ENCODE data around the gene RPS15.

RPS15 gene

DNA sequence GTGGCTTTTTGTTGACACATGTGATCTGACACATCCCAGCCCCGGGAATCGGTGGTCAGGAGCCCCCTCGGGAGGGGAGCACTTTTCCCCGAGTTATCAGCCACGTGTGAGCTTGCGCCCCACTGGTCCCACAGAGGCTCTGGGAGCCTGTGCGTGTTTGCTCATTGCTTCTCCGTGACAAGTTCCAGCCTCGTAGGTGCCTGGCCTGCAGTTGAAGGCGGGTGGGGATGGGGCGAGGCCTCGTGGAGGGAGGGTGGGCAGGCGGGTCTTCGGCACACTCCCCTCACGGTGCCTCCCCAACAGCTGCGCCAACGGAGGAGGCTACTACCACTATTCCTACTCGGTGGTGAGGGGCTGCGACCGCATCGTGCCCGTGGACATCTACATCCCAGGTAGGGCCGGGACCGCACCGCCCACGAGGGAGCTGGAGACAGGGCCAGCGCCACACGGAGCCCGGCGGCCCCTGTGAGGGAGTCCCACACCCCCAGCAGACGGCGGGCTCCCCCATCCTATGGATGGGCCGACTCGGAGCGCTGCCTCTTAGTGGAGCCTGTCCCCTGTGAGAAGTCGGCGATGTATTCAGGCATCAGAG lies 45.2 kb upstream of the RPS15 start:
- DNase-seq = no peak
- no peaks in the 10 kb centered on the region for H3K9me3 ChIP-seq (ENCODE audit: severe bottlenecking)
- H3K36me3 ChIP-seq = peaks cover 66% of the 10 kb centered on the region
- no peak overlapping the region for H3K4me3 ChIP-seq (ENCODE audit: low read depth, low read length)
- no peaks in the 10 kb centered on the region for H3K27me3 ChIP-seq (ENCODE audit: insufficient read depth, low read depth, severe bottlenecking)
- H3K27ac ChIP-seq = no peak overlapping the region
- TF ChIP-seq, protein P1, sequence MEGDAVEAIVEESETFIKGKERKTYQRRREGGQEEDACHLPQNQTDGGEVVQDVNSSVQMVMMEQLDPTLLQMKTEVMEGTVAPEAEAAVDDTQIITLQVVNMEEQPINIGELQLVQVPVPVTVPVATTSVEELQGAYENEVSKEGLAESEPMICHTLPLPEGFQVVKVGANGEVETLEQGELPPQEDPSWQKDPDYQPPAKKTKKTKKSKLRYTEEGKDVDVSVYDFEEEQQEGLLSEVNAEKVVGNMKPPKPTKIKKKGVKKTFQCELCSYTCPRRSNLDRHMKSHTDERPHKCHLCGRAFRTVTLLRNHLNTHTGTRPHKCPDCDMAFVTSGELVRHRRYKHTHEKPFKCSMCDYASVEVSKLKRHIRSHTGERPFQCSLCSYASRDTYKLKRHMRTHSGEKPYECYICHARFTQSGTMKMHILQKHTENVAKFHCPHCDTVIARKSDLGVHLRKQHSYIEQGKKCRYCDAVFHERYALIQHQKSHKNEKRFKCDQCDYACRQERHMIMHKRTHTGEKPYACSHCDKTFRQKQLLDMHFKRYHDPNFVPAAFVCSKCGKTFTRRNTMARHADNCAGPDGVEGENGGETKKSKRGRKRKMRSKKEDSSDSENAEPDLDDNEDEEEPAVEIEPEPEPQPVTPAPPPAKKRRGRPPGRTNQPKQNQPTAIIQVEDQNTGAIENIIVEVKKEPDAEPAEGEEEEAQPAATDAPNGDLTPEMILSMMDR (IDR thresholded peaks at IDR 0.05; ENCODE audit: low read depth, low read length) = no peak

DNA sequence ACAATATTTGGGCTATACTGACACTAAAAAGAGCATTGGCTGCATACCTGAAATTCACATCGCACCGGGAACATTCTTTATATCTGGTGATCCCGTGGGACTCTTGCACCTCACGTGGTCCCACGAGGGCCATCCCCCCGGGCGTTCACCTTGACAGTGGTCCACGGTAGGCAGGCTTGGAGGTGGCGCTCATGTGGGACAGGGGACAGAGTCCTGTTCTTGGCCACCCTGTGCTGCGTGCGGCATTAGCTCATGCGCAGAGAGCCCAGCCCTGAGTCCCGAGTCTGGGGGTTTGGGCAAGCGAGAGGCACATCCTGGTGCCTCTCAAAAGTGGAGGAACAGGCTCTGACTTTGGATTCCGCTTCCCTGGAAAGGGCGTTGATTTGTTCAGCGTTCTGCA lies 44.4 kb upstream of the RPS15 start:
- Histone ChIP-seq H3K36me3 (peaks cover 65% of the 10 kb centered on the region), H3K4me3 (ENCODE audit: low read depth, low read length) (no peak overlapping the region), H3K9me3 (ENCODE audit: severe bottlenecking) (no peaks in the 10 kb centered on the region), H3K27ac (no peak overlapping the region), H3K27me3 (ENCODE audit: insufficient read depth, low read depth, severe bottlenecking) (no peaks in the 10 kb centered on the region)
- DNase-seq = no peak
- TF ChIP-seq, protein P1 (IDR thresholded peaks at IDR 0.05; ENCODE audit: low read depth, low read length) = no peak

DNA sequence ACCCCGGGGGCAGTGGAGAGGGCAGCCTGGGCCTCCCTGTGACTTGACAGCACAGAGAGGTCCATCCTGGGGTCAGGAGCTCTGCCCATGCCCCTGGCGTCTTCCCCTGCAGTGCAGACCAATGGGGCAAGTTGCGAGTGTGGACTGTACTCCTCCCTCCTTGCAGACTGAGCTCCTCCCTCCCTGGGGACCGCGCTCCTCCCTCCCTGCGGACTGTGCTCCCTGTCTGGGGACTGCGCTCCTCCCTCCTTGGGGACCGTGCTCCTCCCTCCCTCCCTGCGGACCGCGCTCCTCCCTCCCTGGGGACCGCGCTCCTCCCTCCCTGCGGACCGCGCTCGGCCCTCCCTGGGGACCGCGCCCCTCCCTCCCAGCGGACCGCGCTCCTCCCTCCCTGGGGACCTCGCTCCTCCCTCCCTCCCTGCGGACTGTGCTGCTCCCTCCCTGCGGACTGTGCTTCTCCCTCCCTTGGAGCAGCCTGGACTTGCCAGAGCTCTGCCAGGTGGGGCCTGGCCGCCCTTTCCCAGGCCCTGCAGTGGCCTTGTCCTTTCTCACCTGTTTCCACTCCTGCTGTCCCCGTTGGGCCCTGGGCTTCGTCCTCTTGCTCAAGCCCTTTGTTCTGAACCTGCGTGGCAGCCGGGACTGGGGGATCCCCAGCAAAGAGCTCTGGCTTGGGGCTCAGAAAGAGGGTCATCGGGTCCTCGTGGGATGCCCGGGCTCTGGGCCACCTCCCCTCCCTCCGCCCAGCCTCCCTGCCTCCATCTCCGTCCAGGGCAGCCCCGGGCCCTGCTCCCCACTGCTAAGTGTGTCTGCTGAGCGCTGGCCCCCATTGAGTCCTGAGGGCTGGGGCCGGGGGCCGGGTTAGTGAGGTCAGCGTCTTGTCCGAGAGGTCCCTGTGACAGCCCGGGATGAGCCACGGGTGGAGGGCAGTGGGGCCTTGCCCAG lies 43.7 kb upstream of the RPS15 start:
- 0 out of 2 replicates have a peak overlapping the region, but pooled peaks have one; percentile 24 for H3K27ac ChIP-seq
- no peak for DNase-seq
- no peak overlapping the region for H3K4me3 ChIP-seq (ENCODE audit: low read depth, low read length)
- peaks cover 67% of the 10 kb centered on the region for H3K36me3 ChIP-seq
- H3K27me3 ChIP-seq (ENCODE audit: insufficient read depth, low read depth, severe bottlenecking) = no peaks in the 10 kb centered on the region
- H3K9me3 ChIP-seq (ENCODE audit: severe bottlenecking) = no peaks in the 10 kb centered on the region
- TF ChIP-seq, protein P1 (IDR thresholded peaks at IDR 0.05; ENCODE audit: low read depth, low read length) = no peak

DNA sequence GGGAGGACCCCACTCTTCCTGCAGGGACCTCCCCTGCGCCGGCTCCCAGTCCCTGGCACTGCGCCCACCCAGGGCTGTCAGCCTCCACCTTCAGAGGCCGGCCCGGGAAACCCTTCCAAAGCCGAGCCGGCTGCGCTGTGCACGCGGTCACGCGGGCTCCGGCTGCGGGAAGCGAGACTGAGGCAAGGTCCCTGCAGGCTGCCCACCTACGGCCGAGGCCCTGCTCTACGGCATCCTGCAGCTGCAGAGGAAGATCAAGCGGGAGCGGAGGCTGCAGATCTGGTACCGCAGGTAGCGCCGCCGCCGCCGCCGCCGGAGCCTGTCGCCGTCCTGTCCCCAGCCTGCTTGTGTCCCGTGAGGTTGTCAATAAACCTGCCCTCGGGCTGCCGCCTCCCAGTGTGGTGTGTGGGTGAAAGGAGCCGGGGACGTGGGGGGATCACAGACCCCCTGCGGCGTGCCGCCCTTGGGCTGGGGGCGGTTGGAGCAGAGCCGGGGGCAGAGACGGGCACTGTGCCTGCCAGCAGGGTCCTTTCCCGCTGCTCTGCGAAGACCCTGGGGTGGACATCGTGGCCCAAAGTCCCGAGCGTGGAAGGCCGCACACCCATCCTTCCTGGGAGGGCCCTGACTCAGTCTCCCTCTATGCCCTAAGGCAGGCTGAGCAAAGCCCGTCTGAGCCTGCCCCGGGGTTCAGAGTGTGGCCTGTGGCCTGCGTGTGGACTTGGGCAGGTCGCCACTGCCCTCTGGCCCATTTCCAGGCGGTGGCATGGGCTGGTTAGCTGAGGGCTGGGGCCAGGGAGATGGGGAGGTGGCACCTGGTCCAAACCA lies 42.8 kb upstream of the RPS15 start:
- H3K27me3 ChIP-seq (ENCODE audit: insufficient read depth, low read depth, severe bottlenecking) = no peaks in the 10 kb centered on the region
- TF ChIP-seq, protein P1 (IDR thresholded peaks at IDR 0.05; ENCODE audit: low read depth, low read length) = no peak
- H3K9me3 ChIP-seq (ENCODE audit: severe bottlenecking) = no peaks in the 10 kb centered on the region
- no peak overlapping the region for H3K4me3 ChIP-seq (ENCODE audit: low read depth, low read length)
- H3K36me3 ChIP-seq = peaks cover 72% of the 10 kb centered on the region
- no peak for DNase-seq
- no peak overlapping the region; the same call in 1 of the 2 replicates for H3K27ac ChIP-seq

DNA sequence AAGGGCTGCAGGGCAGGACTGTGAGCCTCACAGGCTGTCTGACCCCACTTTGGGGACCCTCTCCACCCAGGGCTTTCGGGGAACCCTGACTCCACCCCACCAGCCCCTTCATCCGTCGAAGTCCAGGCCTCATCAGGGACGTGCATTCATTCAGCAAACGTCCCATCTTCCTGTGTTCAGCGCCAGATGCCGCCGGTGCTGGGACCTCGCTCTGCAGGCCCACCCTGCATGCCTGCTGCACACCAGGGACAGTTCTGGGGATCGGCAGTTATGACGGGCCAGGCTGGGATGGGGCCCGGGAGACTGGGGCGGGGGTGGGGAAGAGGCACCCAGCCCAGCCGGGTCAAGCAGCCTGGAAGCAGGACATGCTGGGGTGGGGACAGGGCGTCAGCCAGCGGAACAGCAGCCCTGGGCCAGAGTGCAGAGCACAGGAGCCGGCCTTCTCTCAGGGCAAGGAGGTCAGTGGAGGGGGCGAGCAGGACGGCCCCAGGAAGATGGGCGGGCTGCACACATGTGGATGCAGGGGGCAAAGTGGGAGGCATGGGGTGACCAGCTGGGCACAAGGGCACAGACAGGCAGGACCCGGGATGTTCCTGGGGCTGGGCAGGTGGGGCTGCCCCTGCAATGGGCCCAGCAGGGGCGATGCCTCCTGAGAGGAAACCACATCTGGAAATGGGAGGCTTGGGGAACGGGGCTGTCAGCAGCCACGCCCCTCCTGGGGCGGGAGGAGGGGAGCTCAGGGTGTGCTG lies 42.0 kb upstream of the RPS15 start:
- TF ChIP-seq, protein P1 (IDR thresholded peaks at IDR 0.05; ENCODE audit: low read depth, low read length) = no peak
- peaks cover 67% of the 10 kb centered on the region for H3K36me3 ChIP-seq
- no peak for DNase-seq

More for the DNA sequence above, 42.0 kb upstream of the RPS15 start:
- Histone ChIP-seq H3K27ac (no peak overlapping the region), H3K9me3 (ENCODE audit: severe bottlenecking) (no peaks in the 10 kb centered on the region), H3K4me3 (ENCODE audit: low read depth, low read length) (no peak overlapping the region), H3K27me3 (ENCODE audit: insufficient read depth, low read depth, severe bottlenecking) (no peaks in the 10 kb centered on the region)
